Endothelial cell of umbilical vein (primary cell): ENCODE data around the gene LYPD4. TPM values are rescaled to one million over a fixed set of nuclear protein-coding genes. Genes with fewer than 3 reads are reported as not detected.

Experiments
- BruUV-seq: library from RNA; stranded (reverse); fragments of 400-500 nt; replicated peaks from 2 replicates; lab custom pipeline; 2021; lab: Mats Ljungman, UMichigan
- CTCF ChIA-PET: fragments of 300-600, 350-600 bp; sonication (Branson Sonifier 250); formaldehyde crosslinking; loops from one replicate; lab custom pipeline; 2021; ENCODE audit warnings: antibody characterized with exemption, inconsistent platforms; lab: Charles Lee
- POLR2A ChIA-PET: fragments of 300-600, 350-600 bp; sonication (Branson Sonifier 250); formaldehyde crosslinking; loops from one replicate; lab custom pipeline; 2021; ENCODE audit warnings: antibody characterized with exemption, inconsistent platforms; lab: Charles Lee
- DNase-seq: peaks from one replicate; pipeline ENCODE4 v3.0.0-alpha.2; 2011; ENCODE audit warnings: low read depth, low spot score
- FAIRE-seq: peaks from 2 replicates; lab custom pipeline; 2011; peaks lifted over from hg19 to GRCh38; lab: Jason Lieb, UNC
- H2AFZ ChIP-seq: 2 replicates; pipeline ENCODE4 v1.6.0; 2012; ENCODE audit warnings: low read depth, low read length, control low read depth, inconsistent platforms
- H3K27ac ChIP-seq: 2 replicates; pipeline ENCODE4 v1.5.1; 2011; ENCODE audit warnings: low read depth, mild to moderate bottlenecking, control low read depth, low read length, moderate library complexity; ENCODE audit not compliant: insufficient read depth
- H3K27me3 ChIP-seq, 2 experiments: 2 replicates each; pipeline versions ENCODE4 v1.6.0 to v1.6.1; 2011; ENCODE audit warnings: low read length in 2 of 2, mixed read lengths in 1 of 2; ENCODE audit not compliant: control insufficient read depth in 2 of 2, insufficient read depth in 2 of 2
- H3K36me3 ChIP-seq, 2 experiments: 2 replicates in 1 of 2; 3 replicates in 1 of 2; pipeline ENCODE4 v1.5.1; 2011; ENCODE audit warnings: low read length in 2 of 2, mild to moderate bottlenecking in 1 of 2, moderate library complexity in 1 of 2; ENCODE audit not compliant: control insufficient read depth in 2 of 2, insufficient read depth in 2 of 2; ENCODE audit errors: extremely low read depth in 1 of 2
- H3K4me1 ChIP-seq: 3 replicates; pipeline ENCODE4 v1.5.1; 2011; ENCODE audit warnings: mild to moderate bottlenecking, low read length; ENCODE audit not compliant: control insufficient read depth, insufficient read depth; ENCODE audit errors: extremely low read depth
- H3K4me2 ChIP-seq: 2 replicates; pipeline ENCODE4 v1.6.1; 2011; ENCODE audit warnings: low read length, control low read depth, mixed read lengths; ENCODE audit not compliant: insufficient read depth
- H3K4me3 ChIP-seq, 3 experiments: fragments of 200-600 bp in 1 of 3; sonication (generic), shearing (Covaris generic) in 1 of 3; replicated peaks in 1 of 3; 2 replicates each; pipeline ENCODE4 v1.5.1; 2011 to 2016; ENCODE audit warnings: control low read depth in 3 of 3, low read length in 3 of 3, mild to moderate bottlenecking in 2 of 3, inconsistent platforms in 1 of 3, low read depth in 1 of 3, moderate library complexity in 1 of 3; ENCODE audit not compliant: insufficient read depth in 1 of 3
- H3K79me2 ChIP-seq: 2 replicates; pipeline ENCODE4 v1.6.0; 2012; ENCODE audit warnings: low read length, inconsistent platforms; ENCODE audit not compliant: control insufficient read depth, insufficient read depth
- H3K9ac ChIP-seq: replicated peaks from 2 replicates; pipeline ENCODE3; 2011; ENCODE audit warnings: low read length, control low read depth; ENCODE audit not compliant: insufficient read depth; ENCODE audit errors: extremely low read depth
- H3K9me1 ChIP-seq: replicated peaks from 3 replicates; pipeline ENCODE4 v1.6.0; 2011; ENCODE audit warnings: mild to moderate bottlenecking, low read length; ENCODE audit not compliant: control insufficient read depth, insufficient read depth; ENCODE audit errors: extremely low read depth
- H3K9me3 ChIP-seq: replicated peaks from 2 replicates; pipeline ENCODE4 v1.5.1; 2012; ENCODE audit warnings: low read length, inconsistent platforms; ENCODE audit not compliant: control insufficient read depth, insufficient read depth
- H4K20me1 ChIP-seq: replicated peaks from 2 replicates; pipeline ENCODE3; 2011; ENCODE audit warnings: mild to moderate bottlenecking, low read length; ENCODE audit not compliant: control insufficient read depth, insufficient read depth; ENCODE audit errors: extremely low read depth
- CTCF ChIP-seq, 2 donors: IDR thresholded peaks; 1 replicate in 1 of 2; 2 replicates in 1 of 2; pipeline ENCODE4 v1.5.1; 2011; ENCODE audit warnings: low read length in 2 of 2, mild to moderate bottlenecking in 2 of 2, moderate library complexity in 2 of 2, control low read depth in 1 of 2, inconsistent platforms in 1 of 2, low read depth in 1 of 2; ENCODE audit not compliant: insufficient read depth in 1 of 2; ENCODE audit errors: extremely low read depth in 1 of 2
- EZH2 ChIP-seq: IDR thresholded peaks from 2 replicates; pipeline ENCODE4 v1.6.1; 2012; ENCODE audit warnings: borderline replicate concordance, low read depth, mild to moderate bottlenecking, moderate library complexity, low read length, inconsistent platforms; ENCODE audit not compliant: severe bottlenecking
- FOS ChIP-seq: IDR thresholded peaks from 2 replicates; pipeline ENCODE4 v1.6.1; 2011; ENCODE audit warnings: mild to moderate bottlenecking, low read length, moderate library complexity, borderline replicate concordance; ENCODE audit not compliant: insufficient read depth
- GATA2 ChIP-seq: IDR thresholded peaks from 2 replicates; pipeline ENCODE4 v1.7.0; 2011; ENCODE audit warnings: low read depth, mild to moderate bottlenecking, moderate library complexity, mixed read lengths, low read length; ENCODE audit not compliant: insufficient read length, insufficient read depth
- JUN ChIP-seq: IDR thresholded peaks from 2 replicates; pipeline ENCODE4 v1.6.1; 2011; ENCODE audit warnings: borderline replicate concordance, low read depth; ENCODE audit not compliant: insufficient read length, insufficient read depth
- MAX ChIP-seq: IDR thresholded peaks from 2 replicates; pipeline ENCODE4 v1.6.1; 2011; ENCODE audit not compliant: insufficient read depth, insufficient read length
- MYC ChIP-seq: IDR thresholded peaks from one replicate; pipeline ENCODE4 v1.6.1; 2011; ENCODE audit warnings: mild to moderate bottlenecking, low read depth, low read length
- POLR2A ChIP-seq: IDR thresholded peaks from 2 replicates; pipeline ENCODE4 v1.6.1; 2012; ENCODE audit warnings: low read depth, mild to moderate bottlenecking, control low read depth, low read length
- POLR2AphosphoS5 ChIP-seq: IDR thresholded peaks from 2 replicates; pipeline ENCODE4 v1.6.1; 2012; ENCODE audit warnings: low read depth, mild to moderate bottlenecking, control low read depth, low read length, moderate library complexity; ENCODE audit not compliant: insufficient read depth
- dilution Hi-C: fragments of 300-500 bp; cut with MboI; formaldehyde crosslinking; loops from one replicate; pipeline ENCODE4 v1.15.0; 2019; ENCODE audit warnings: low sequenced_read_pairs; ENCODE audit not compliant: extremely low pct_ligation_motif_present
- intact Hi-C: fragments of 100-400 bp; cut with micrococcal nuclease; formaldehyde crosslinking; loops from one replicate; pipeline ENCODE4 v1.10.0; 2022
- polyA plus RNA-seq, 4 experiments: library from polyadenylated mRNA; depleted of rRNA in 3 of 4; stranded (reverse) in 3 of 4; unstranded in 1 of 4; fragments of >200 nt; gene quantifications; 2 replicates each; pipeline versions ENCODE4 v1.2.1 to v1.2.3, GENCODE V29; 2011 to 2012; ENCODE audit warnings: missing spikeins in 1 of 4
- total RNA-seq: library from RNA; stranded (reverse); gene quantifications from 2 replicates; pipeline ENCODE4 v1.2.3, GENCODE V29; 2021

The LYPD4 gene
- total and polyA plus RNA-seq, 2 donors (not counting 3 experiments of a cell fraction or from before 2014, with no cell fraction given): not detected

GRCh38 chr19:41796901-41797300 is 47.6 kb downstream of the LYPD4 start:
- ChIA-PET CTCF (interaction anchor here (0.9 to 2.6 kb wide), 2 partner anchors 12 to 24 kb away, joined by 4 to 18 read pairs; no protein-coding TSS in a partner anchor), POLR2A (no interaction called here)
- peaks cover 0 to 4% of the 10 kb centered on the region in 2 experiments for H3K27me3 ChIP-seq
- H3K4me1 ChIP-seq: no peaks in the 10 kb centered on the region
- H3K79me2 ChIP-seq: no peaks in the 10 kb centered on the region
- H4K20me1 ChIP-seq: no peaks in the 10 kb centered on the region
- dilution Hi-C loops: no loop called here
- DNase-seq (no peak), FAIRE-seq (no peak)
- no peak overlapping the region for H3K27ac ChIP-seq
- H3K4me2 ChIP-seq: no peak overlapping the region
- H3K4me3 ChIP-seq: no peak overlapping the region
- BruUV-seq: no TSS peak
- H2AFZ ChIP-seq: no peak overlapping the region
- intact Hi-C loops: no loop called here
- H3K36me3 ChIP-seq: no peaks in the 10 kb centered on the region
- no peak overlapping the region for H3K9ac ChIP-seq
- TF ChIP-seq POLR2A (no peak), CTCF (IDR thresholded peaks at IDR 0.05; ENCODE audit: extremely low read depth in 1 of 2, insufficient read depth in 1 of 2, low read depth in 1 of 2, low read length in 2 of 2) (no peak), FOS (no peak), GATA2 (no peak), EZH2 (no peak), JUN (no peak), MYC (no peak), POLR2AphosphoS5 (no peak), MAX (no peak)
- no peaks in the 10 kb centered on the region for H3K9me1 ChIP-seq
- H3K9me3 ChIP-seq: no peaks in the 10 kb centered on the region
